Germinal center (tissue), 1 donor: ENCODE data around the gene CUL4A.
"Not testable (repeated sequence)": the region's sequence is repeated elsewhere in the genome, so short reads cannot be mapped to it uniquely, and the experiment has no call there.

Experiments used
- DNase-seq: peaks from one replicate; pipeline ENCODE4 v3.0.0; 2012; ENCODE audit warnings: mixed read lengths, low spot score

Gene CUL4A

GRCh38 chr13:113292021-113292862 is 82.8 kb downstream of the CUL4A start:
- DNase-seq: no peak

DNA sequence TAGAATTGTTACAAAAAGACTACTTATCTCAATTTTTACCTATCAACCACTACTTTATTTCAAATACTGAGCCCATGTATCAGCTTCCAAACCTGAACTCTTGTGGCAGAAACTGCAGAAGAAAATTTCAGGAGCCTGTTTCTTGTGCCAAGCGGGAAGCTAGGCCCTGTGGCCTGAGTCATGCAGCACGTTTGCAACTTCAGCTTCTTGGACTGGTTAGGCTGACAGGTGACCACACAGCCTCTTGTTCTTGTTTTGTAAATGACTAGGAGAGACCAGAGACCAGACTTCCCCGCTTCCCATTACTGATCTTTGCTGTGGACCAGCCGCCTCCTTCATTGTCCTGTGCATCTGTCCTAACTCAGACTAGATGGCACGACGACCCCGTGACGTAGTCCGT is 84.3 kb downstream of the CUL4A start:
- DNase-seq: no peak

DNA sequence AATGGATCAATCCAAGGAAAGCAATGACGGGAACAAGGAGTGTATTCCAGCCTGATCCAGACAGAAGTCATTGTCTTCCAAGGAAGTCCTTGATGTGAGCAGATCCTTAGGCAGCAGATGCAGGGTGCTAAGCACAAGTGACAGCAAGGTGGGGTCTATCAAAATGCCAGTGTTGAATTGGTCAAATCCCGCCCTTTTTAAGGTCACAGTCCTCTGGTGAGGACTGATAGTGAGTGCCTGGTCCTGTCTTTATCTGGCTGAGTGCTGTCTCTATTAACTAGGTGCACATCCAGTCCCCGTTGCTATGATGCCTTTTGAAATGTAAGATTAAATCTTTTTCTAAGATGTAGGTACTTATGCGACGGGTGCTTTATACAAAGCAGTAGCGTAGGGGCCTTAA is 86.4 kb downstream of the CUL4A start:
- no peak for DNase-seq

DNA sequence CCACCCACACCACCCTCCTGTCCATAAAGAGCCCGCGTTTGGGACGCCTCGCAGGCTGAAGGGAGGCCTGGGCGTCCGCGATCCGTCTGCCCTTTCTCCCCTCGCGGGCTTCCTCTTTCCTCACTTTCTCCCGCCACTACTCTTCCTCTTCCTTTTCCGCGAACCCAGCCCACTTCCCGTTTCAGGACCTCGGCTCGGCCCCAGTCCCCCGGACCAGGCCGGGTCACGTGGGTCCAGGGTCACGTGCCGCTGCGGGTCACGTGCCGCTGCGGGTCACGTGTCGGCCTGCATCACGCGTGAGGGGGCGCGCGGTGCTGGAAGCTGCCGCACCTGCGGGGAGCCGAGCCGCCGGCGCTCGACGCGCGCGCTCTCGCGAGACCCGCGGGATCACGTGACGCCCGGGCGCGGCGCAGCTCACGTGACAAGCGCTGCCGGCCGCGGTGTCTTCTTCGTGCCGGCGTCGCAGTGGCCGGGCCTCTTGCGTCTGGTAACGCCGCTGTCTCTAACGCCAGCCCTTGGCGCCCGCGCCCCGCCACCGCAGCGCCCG is 87.5 kb downstream of the CUL4A start, which contains the start of gene LAMP1:
TSS of gene LAMP1 (plus strand) at position 417 of the 547 bp plus-strand sequence. CDS start 196 bp downstream, outside the sequence.
- peak; percentile 97 for DNase-seq

DNA sequence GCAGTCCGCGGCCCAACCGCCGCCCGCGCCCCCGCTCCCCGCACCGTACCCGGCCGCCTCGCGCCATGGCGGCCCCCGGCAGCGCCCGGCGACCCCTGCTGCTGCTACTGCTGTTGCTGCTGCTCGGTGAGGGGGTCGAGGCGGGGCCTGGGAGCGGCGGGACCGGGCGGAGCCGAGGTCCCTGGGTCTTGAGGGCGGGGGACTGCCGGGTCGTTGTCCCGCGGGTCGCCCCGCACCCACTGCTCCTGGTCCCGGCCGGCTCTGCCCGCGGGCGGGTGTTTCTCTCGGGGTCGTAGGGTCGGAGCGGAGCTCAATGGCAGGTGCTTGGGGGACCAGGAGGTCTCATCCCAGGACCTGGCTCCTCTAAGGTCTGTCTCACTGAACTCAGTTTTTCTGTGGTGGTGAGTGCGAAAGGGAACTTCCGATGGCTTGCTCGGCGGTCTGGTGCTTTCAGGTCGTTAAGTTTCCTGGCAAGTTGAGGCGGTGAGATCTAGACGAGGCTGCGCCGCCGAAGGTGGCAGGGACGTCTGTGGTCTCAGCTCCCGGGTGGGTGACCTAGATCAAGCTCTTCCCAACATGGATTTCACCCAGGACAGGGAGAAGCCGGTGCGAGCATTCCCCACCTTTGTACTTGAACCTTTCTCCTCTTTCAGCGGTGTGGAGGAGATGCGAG is 88.1 kb downstream of the CUL4A start:
- peak; percentile 40 for DNase-seq

DNA sequence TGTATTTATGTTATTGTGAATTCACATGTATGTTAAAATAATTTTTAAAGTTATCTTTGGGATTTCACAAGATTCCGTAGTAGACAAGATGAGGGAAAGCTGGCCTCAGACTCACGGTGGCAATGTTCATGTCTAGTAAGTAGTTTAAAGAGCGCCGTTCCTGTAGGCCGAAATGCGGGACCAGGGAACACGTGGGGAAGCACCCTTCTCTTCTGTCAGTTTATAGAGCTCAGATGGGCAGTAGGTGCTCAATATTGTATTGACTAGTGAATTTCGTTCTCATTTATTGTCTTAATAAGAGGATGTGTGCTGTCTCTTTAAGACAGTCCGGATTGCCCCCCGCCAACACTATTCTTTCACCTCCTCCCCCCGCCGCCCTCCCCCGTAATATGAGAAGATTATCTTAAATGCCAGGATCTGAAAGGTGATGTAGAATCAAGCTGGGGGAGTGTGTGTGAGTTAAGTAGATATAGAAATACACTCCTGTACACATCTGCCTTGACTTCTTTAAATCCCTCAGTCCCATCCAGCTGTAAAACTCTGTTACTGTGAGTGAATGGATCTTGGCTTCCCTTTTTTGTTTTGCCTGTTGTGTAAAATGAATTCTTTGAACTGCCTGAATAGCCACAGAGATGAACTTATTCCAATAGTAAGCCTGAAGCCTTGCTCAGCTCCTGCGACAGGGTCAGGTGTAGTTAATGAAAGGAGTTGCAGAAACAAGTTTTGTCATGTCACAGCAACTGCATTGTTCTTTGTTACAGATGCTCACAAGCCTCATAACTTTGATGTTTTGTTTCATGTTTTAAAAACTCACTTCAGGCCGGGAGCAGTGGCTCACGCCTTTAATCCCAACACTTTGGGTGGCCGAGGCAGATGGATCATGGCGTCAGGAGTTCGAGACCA is 88.9 kb downstream of the CUL4A start:
- no peak for DNase-seq

DNA sequence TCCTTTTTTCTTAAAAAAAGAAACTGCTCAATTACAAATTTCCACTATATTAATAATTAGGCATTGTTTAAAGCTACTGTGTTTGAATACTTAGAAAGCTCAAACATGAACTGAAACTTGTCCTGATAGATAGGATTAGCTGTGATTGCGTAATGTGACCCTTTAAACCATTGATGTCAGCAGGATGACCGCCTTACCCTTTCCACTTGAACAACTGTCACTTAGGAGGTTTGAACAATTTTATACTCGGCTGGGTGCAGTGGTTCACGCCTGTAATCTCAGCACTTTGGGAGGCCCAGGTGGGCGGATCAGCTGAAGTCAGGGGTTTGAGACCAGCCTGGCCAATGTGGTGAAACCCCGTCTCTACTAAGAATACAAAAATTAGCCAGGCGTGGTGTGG is 90.5 kb downstream of the CUL4A start:
- no peak for DNase-seq

DNA sequence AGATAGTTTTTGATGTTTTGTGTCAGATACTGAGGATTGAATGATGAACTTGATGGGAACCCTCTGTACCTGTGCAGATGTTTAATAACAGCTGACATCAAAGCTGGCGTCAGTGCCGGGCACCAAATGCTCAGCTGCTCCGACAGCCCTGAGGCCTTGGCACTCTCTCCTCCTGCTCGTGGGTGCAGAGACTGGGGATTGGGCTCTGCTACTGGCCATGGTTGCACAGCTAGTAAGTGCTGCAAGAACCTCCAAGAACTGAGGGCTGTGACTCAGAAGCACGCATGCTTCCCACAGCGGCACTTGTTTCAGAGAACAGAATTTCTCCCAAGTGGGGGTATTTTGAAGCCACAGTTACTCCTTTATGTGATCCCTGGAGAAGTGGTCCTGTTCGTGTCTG is 93.6 kb downstream of the CUL4A start:
- DNase-seq: no peak

DNA sequence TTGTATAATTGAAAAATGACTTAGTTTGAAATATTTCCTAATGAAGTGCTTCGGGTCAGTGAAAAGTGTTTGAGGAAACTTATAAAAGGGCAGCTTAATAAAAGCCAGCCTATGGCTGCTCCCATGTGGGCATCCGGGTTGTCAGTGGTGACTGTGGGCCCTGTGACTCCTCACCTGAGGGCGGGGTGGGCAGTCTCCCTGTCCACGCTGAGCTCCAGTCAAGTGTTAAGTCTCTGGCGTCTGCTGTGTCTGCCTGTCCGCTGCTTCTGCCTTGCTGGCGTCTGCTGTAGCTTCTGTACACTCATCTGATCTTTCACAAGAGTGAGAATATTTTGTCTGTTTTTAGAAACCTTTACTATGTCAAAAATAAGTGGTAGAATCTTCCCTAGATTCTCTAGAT is 94.7 kb downstream of the CUL4A start:
- DNase-seq: no peak

DNA sequence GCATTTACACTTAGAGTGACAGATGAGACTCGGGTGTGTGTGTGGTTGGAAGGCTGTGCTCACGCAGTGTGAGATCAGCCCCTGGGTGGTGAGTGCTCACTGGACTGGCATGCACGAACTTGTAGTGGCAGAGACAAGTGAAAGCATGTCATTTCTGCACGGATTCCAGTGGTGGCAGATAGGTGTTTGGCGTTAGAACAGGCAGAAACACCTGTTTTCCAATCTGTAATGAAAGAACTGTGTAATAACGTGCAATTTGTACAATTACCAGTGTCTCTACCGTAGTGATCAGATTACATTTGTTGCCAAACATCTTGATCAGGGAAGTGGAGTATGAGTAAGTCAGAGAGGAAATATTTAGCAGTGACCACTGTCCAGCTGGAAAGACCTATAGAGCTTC is 95.8 kb downstream of the CUL4A start:
- DNase-seq: no peak

DNA sequence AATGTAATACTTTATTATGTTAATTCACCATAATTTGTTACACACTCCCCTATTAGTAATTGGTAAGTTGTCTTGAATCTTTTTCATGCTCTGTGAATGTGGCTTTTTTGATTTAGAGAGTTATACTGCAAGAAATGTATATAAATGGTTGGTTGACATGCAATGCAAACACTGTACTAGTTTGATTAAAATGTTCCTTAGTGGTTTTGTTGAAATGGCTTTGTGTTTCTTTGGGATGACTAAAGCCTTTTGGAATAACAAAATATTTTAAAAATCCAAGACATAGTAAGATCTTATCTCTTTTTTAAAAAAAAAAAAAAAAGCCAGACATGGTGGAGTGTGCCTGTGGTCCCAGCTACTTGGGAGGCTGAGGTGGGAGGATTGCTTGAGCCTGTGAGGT is 98.1 kb downstream of the CUL4A start:
- no peak for DNase-seq

- DNase-seq: no peak
Measured at GRCh38 chr13:113309473-113309872, 100.1 kb downstream of the CUL4A start.

DNA sequence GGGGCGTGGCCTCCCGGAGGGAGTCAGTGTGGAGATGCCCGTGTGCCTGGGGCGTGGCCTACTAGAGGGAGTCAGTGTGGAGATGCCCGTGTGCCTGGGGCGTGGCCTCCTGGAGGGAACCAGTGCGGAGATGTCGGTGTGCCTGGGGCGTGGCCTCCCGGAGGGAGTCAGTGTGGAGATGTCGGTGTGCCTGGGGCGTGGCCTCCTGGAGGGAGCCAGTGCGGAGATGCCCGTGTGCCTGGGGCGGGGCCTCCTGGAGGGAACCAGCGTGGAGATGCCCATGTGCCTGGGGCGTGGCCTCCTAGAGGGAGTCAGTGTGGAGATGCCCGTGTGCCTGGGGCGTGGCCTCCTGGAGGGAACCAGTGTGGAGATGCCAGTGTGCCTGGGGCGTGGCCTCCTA is 104.7 kb downstream of the CUL4A start:
- not testable (repeated sequence) for DNase-seq

DNA sequence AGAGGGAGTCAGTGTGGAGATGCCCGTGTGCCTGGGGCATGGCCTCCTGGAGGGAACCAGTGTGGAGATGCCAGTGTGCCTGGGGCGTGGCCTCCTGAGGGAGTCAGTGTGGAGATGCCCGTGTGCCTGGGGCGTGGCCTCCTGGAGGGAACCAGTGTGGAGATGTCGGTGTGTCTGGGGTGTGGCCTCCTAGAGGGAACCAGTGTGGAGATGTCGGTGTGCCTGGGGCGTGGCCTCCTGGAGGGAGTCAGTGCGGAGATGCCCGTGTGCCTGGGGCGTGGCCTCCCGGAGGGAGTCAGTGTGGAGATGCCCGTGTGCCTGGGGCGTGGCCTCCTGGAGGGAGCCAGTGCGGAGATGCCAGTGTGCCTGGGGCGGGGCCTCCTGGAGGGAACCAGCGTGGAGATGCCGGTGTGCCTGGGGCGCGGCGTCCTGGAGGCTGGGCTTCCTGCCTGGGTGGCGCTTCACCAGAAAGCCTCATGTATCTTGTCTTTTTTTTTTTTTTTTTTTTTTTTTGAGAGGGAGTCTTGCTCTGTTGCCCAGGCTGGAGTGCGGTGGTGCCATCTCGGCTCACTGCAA is 105.6 kb downstream of the CUL4A start:
- DNase-seq: not testable (repeated sequence)

DNA sequence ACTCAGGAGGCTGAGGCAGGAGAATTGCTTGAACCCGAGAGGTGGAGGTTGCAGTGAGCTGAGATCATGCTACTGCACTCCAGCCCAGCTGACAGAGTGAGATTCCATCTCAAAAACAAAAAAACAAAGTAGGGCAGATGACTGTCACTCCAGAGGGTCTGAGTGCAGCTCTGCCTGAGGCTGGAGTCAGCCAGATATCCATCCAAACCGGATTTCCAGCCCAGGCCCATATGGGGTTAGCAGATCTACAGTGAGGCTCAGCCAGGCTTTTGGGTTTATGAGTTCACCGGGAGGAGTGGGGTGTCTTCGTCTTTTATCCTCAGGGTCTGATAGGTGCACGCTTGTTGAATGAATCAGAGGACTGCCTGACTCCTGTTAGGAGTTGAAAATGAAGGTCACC is 106.6 kb downstream of the CUL4A start:
- no peak for DNase-seq
